ENCODE data around the gene PBOV1.

The PBOV1 gene

GRCh38 chr6:138206862-138207261, 11.4 kb downstream of the PBOV1 start:
- no peak for DNase-seq (ENCODE audit: extremely low read depth in 1 of 2, low read depth in 1 of 2)

GRCh38 chr6:138205437-138206094, 12.7 kb downstream of the PBOV1 start:
- no peak for DNase-seq (ENCODE audit: extremely low read depth in 1 of 2, low read depth in 1 of 2)

- DNase-seq (ENCODE audit: extremely low read depth in 1 of 2, low read depth in 1 of 2) = no peak
These were observed 13.4 kb downstream of the PBOV1 start for GRCh38 chr6:138204792-138205384.

GRCh38 chr6:138204303-138204702, 14.0 kb downstream of the PBOV1 start:
- DNase-seq (ENCODE audit: extremely low read depth in 1 of 2, low read depth in 1 of 2) = no peak

- DNase-seq (ENCODE audit: extremely low read depth in 1 of 2, low read depth in 1 of 2) = no peak
These were observed 15.0 kb downstream of the PBOV1 start for GRCh38 chr6:138203315-138203714.

- no peak for DNase-seq (ENCODE audit: extremely low read depth in 1 of 2, low read depth in 1 of 2)
These were observed 16.5 kb downstream of the PBOV1 start for GRCh38 chr6:138201836-138202235.

GRCh38 chr6:138198430-138199091, 19.7 kb downstream of the PBOV1 start:
- DNase-seq (ENCODE audit: extremely low read depth in 1 of 2, low read depth in 1 of 2) = no peak

GRCh38 chr6:138197570-138197969, 20.7 kb downstream of the PBOV1 start:
- DNase-seq (ENCODE audit: extremely low read depth in 1 of 2, low read depth in 1 of 2) = no peak

- no peak for DNase-seq (ENCODE audit: extremely low read depth in 1 of 2, low read depth in 1 of 2)
These were observed 22.1 kb downstream of the PBOV1 start for GRCh38 chr6:138196122-138196738.

GRCh38 chr6:138194287-138194686, 24.0 kb downstream of the PBOV1 start:
- no peak for DNase-seq (ENCODE audit: extremely low read depth in 1 of 2, low read depth in 1 of 2)

- no peak for DNase-seq (ENCODE audit: extremely low read depth in 1 of 2, low read depth in 1 of 2)
These were observed 29.9 kb downstream of the PBOV1 start for GRCh38 chr6:138188278-138188941.

GRCh38 chr6:138187156-138187555, 31.1 kb downstream of the PBOV1 start:
- DNase-seq (ENCODE audit: extremely low read depth in 1 of 2, low read depth in 1 of 2) = no peak

- DNase-seq (ENCODE audit: extremely low read depth in 1 of 2, low read depth in 1 of 2) = no peak
These were observed 34.1 kb downstream of the PBOV1 start for GRCh38 chr6:138184230-138184629.

- DNase-seq (ENCODE audit: extremely low read depth in 1 of 2, low read depth in 1 of 2) = no peak
These were observed 34.5 kb downstream of the PBOV1 start for GRCh38 chr6:138183790-138184134.

- no peak for DNase-seq (ENCODE audit: extremely low read depth in 1 of 2, low read depth in 1 of 2)
These were observed 35.1 kb downstream of the PBOV1 start for GRCh38 chr6:138182939-138183789.

- no peak for DNase-seq (ENCODE audit: extremely low read depth in 1 of 2, low read depth in 1 of 2)
These were observed 41.5 kb downstream of the PBOV1 start for GRCh38 chr6:138176652-138177232.

GRCh38 chr6:138175596-138175995, 42.7 kb downstream of the PBOV1 start:
- DNase-seq (ENCODE audit: extremely low read depth in 1 of 2, low read depth in 1 of 2) = no peak

All from activated CD8-positive, alpha-beta memory T cell treated with anti-CD3 and anti-CD28 coated beads for 1 hour (primary cell).